ENCODE data around the gene IFT52. TPM values are rescaled to one million over a fixed set of nuclear protein-coding genes. Genes with fewer than 3 reads are reported as not detected.

Gene IFT52
- total RNA-seq, 1 donor from 2014 or later, result 56.6 TPM

GRCh38 chr20:43563991-43564390, 26.7 kb upstream of the IFT52 start:
- H3K27me3 Mint-ChIP-seq, result no peaks in the 10 kb centered on the region
- no peaks in the 10 kb centered on the region for H3K9me3 Mint-ChIP-seq (ENCODE audit: low read depth)
- no peaks in the 10 kb centered on the region for H3K36me3 Mint-ChIP-seq (ENCODE audit: insufficient read depth)
- no peak overlapping the region for H3K4me3 Mint-ChIP-seq (ENCODE audit: low read depth)
- no peak overlapping the region for H3K27ac Mint-ChIP-seq
- TF ChIP-seq CTCF (IDR thresholded peaks at IDR 0.05; ENCODE audit: unreplicated experiment), result no peak
- peaks cover 9% of the 10 kb centered on the region for H3K4me1 Mint-ChIP-seq (ENCODE audit: low read depth)
- DNase-seq (ENCODE audit: low spot score, unreplicated experiment), result no peak

GRCh38 chr20:43564455-43564854, 26.3 kb upstream of the IFT52 start:
- Mint-ChIP-seq H3K4me3 (ENCODE audit: low read depth) (no peak overlapping the region), H3K27me3 (no peaks in the 10 kb centered on the region), H3K9me3 (ENCODE audit: low read depth) (no peaks in the 10 kb centered on the region), H3K27ac (no peak overlapping the region), H3K36me3 (ENCODE audit: insufficient read depth) (no peaks in the 10 kb centered on the region), H3K4me1 (ENCODE audit: low read depth) (peaks cover 5% of the 10 kb centered on the region)
- no peak for TF ChIP-seq CTCF (IDR thresholded peaks at IDR 0.05; ENCODE audit: unreplicated experiment)
- no peak for DNase-seq (ENCODE audit: low spot score, unreplicated experiment)

GRCh38 chr20:43564993-43565757, 25.6 kb upstream of the IFT52 start:
- no peak for TF ChIP-seq CTCF (IDR thresholded peaks at IDR 0.05; ENCODE audit: unreplicated experiment)

GRCh38 chr20:43565758-43566104, 25.0 kb upstream of the IFT52 start:
- TF ChIP-seq CTCF (IDR thresholded peaks at IDR 0.05; ENCODE audit: unreplicated experiment), result no peak
- H3K4me1 Mint-ChIP-seq (ENCODE audit: low read depth), result no peaks in the 10 kb centered on the region
- H3K27me3 Mint-ChIP-seq, result no peaks in the 10 kb centered on the region
- H3K27ac Mint-ChIP-seq, result no peak overlapping the region
- no peak overlapping the region for H3K4me3 Mint-ChIP-seq (ENCODE audit: low read depth)
- H3K9me3 Mint-ChIP-seq (ENCODE audit: low read depth), result no peaks in the 10 kb centered on the region
- H3K36me3 Mint-ChIP-seq (ENCODE audit: insufficient read depth), result no peaks in the 10 kb centered on the region
- DNase-seq (ENCODE audit: low spot score, unreplicated experiment), result no peak

More at GRCh38 chr20:43564993-43565757, 25.6 kb upstream of the IFT52 start:
- Mint-ChIP-seq H3K27me3 (no peaks in the 10 kb centered on the region), H3K9me3 (ENCODE audit: low read depth) (no peaks in the 10 kb centered on the region), H3K4me3 (ENCODE audit: low read depth) (no peak overlapping the region), H3K36me3 (ENCODE audit: insufficient read depth) (no peaks in the 10 kb centered on the region), H3K4me1 (ENCODE audit: low read depth) (no peaks in the 10 kb centered on the region), H3K27ac (no peak overlapping the region)
- DNase-seq (ENCODE audit: low spot score, unreplicated experiment), result no peak

- H3K27me3 Mint-ChIP-seq, result no peaks in the 10 kb centered on the region
- no peaks in the 10 kb centered on the region for H3K36me3 Mint-ChIP-seq (ENCODE audit: insufficient read depth)
- no peak for DNase-seq (ENCODE audit: low spot score, unreplicated experiment)
- no peaks in the 10 kb centered on the region for H3K9me3 Mint-ChIP-seq (ENCODE audit: low read depth)
- H3K27ac Mint-ChIP-seq, result no peak overlapping the region
- H3K4me3 Mint-ChIP-seq (ENCODE audit: low read depth), result no peak overlapping the region
- no peaks in the 10 kb centered on the region for H3K4me1 Mint-ChIP-seq (ENCODE audit: low read depth)
- TF ChIP-seq CTCF (IDR thresholded peaks at IDR 0.05; ENCODE audit: unreplicated experiment), result no peak
Observed at GRCh38 chr20:43567477-43567876, 23.3 kb upstream of the IFT52 start.

Data from progenitor cell of endocrine pancreas (in vitro differentiated cells).